NCI-H345 treated with DMSO at 0.1 percent for 48 hours (cell line): ENCODE results near the gene CLEC4F.
A peak's percentile ranks its signal among the peaks of the same experiment; 100 is the strongest.

Source experiments
- DNase-seq: peaks from one replicate; lab custom pipeline; 2025; ENCODE audit not compliant: unreplicated experiment; lab: John Stamatoyannopoulos, UW

CLEC4F gene

GRCh38 chr2:70789304-70790135, 30.9 kb downstream of the CLEC4F start:
- peak; percentile 57 for DNase-seq

- DNase-seq: peak; percentile 29
Observed at GRCh38 chr2:70785137-70785911, 35.1 kb downstream of the CLEC4F start.

- no peak for DNase-seq
Observed at GRCh38 chr2:70784320-70784719, 36.1 kb downstream of the CLEC4F start.

GRCh38 chr2:70779911-70780545, 40.4 kb downstream of the CLEC4F start:
- no peak for DNase-seq

GRCh38 chr2:70779491-70779890, 40.9 kb downstream of the CLEC4F start:
- no peak for DNase-seq

GRCh38 chr2:70778676-70779075, 41.7 kb downstream of the CLEC4F start:
- no peak for DNase-seq

- no peak for DNase-seq
Observed at GRCh38 chr2:70777450-70777849, 42.9 kb downstream of the CLEC4F start.

GRCh38 chr2:70776266-70776665, 44.1 kb downstream of the CLEC4F start:
- no peak for DNase-seq

- no peak for DNase-seq
Observed at GRCh38 chr2:70775141-70775540, 45.3 kb downstream of the CLEC4F start.

- DNase-seq: no peak
Observed at GRCh38 chr2:70772486-70773155, 47.8 kb downstream of the CLEC4F start.

GRCh38 chr2:70771446-70771845, 49.0 kb downstream of the CLEC4F start:
- no peak for DNase-seq

- no peak for DNase-seq
Observed at GRCh38 chr2:70769450-70769849, 50.9 kb downstream of the CLEC4F start.

GRCh38 chr2:70768590-70769085, 51.8 kb downstream of the CLEC4F start:
- DNase-seq: no peak

- peak; percentile 32 for DNase-seq
Observed at GRCh38 chr2:70767699-70768589, 52.5 kb downstream of the CLEC4F start, which contains the start of gene ADD2. Gene ADD2 (minus strand): TSS chr2:70768200. CDS start chr2:70706408, 61,792 bp downstream.

- DNase-seq: peak; percentile 32
Observed at GRCh38 chr2:70767079-70767698, 53.2 kb downstream of the CLEC4F start.

- no peak for DNase-seq
Observed at GRCh38 chr2:70766357-70767078, 53.9 kb downstream of the CLEC4F start.

- DNase-seq: no peak
Observed at GRCh38 chr2:70765507-70765906, 54.9 kb downstream of the CLEC4F start.

GRCh38 chr2:70759446-70759845, 61.0 kb downstream of the CLEC4F start:
- DNase-seq: no peak
